NK-92 treated with Interleukin-12 subunit alpha and Interleukin-12 subunit beta, amount 100 ng/mL, for 24 hours (cell line): ENCODE data around the gene TPRG1.

Experiments
- DNase-seq: peaks from one replicate; lab custom pipeline; 2025; lab: John Stamatoyannopoulos, UW

Gene TPRG1

GRCh38 chr3:189171707-189172106 lies at the start of gene TPRG1:
Gene TPRG1, plus strand, starts transcription at chr3:189171971. Its CDS starts 35,414 bp downstream, at chr3:189207385.
- no peak for DNase-seq

- no peak for DNase-seq
Observed at GRCh38 chr3:189122110-189122509, 49.7 kb upstream of the TPRG1 start.

DNA sequence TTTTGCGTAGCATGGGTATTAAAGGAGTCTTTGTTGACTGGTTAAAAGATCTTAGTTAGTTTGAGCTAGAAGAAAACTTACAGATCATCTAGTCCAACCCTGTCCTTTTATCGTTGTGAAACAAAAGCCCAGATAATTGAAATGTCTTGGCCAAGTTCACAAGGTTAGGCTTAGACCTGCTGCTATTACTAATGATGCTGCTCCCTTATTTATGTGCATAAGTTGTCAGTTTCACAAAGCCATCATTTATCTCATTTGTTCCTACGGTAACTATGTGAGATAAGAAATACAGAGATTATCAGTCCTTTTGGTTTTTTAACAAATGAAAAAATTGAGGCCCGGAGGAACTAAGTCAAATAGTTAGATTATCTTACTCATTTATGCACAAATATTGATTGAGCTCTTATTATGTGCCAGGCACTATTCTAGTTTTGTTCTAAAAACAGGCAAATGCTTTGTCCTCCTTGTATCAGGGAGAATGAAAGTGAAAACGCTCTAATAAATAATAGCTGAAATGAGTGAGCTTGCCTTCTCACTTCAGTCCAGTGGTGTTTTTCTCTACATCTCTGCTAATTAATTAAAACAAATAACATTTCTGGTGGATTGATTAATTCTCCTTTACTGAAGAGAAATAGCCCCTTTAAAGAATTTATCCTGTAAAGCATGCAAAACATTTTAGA lies 49.1 kb upstream of the TPRG1 start:
- no peak for DNase-seq

- no peak for DNase-seq
Observed at GRCh38 chr3:189123595-189124387, 48.0 kb upstream of the TPRG1 start.

- peak; percentile 75 for DNase-seq
Observed at GRCh38 chr3:189132231-189132671, 39.5 kb upstream of the TPRG1 start.

DNA sequence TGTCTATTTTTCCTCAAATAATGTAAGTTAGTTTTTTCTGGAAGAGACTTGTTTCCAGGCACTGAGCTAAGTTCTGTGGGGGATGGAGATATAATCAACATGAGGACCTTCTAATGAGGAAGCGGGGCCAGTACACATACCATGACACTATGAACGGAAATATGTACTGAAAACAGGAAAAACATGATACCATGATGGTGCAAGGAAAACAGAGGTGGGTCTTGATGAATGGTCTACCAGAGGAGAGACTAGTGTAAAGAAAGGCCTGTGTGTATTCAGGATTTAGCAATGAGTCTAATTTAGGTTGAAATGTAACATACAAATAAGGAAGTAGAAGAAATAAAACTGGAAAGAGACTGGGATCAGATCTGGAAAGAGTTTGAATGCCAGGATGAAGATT lies 38.9 kb upstream of the TPRG1 start:
- no peak for DNase-seq

DNA sequence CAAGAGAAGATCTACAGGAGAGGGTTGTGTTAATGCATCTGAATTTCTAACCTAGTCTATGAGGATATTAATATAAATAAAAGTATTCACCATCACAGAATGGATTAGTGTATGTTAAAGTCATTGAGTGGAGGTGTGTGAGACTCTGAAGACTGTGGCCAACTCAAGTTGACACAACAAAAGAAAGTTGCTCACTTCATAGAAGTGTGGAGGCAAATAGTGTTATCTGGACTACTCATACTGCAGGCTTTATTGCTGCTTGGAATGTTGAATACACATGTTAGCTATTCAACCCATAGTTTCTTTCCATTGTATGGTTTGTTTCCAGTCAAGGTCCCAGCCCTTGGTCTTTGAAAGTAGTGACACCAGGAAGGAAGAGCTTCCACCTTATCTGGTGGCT lies 38.0 kb upstream of the TPRG1 start:
- no peak for DNase-seq

GRCh38 chr3:189137416-189137815 lies 34.4 kb upstream of the TPRG1 start:
- no peak for DNase-seq

GRCh38 chr3:189138901-189139610 lies 32.7 kb upstream of the TPRG1 start:
- DNase-seq, result no peak

DNA sequence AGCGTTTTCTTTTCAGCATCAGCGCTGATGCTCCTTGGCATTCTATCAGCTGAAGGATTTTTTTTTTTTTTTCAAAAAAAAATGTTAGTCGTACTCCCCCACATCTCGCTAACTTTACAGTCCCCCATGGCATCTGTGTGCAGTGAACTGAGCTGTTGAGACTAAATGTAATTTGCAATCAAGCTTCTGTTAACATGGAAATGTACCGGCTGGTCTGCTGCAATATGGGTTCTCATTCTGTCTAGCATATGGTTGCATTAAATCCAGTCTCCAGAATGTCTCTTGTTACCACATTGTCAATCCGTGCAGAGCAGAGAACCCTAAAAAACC lies 32.2 kb upstream of the TPRG1 start:
- DNase-seq, result no peak

- peak; percentile 59 for DNase-seq
Observed at GRCh38 chr3:189142527-189142926, 29.2 kb upstream of the TPRG1 start.

GRCh38 chr3:189143321-189143720 lies 28.4 kb upstream of the TPRG1 start:
- DNase-seq, result no peak

DNA sequence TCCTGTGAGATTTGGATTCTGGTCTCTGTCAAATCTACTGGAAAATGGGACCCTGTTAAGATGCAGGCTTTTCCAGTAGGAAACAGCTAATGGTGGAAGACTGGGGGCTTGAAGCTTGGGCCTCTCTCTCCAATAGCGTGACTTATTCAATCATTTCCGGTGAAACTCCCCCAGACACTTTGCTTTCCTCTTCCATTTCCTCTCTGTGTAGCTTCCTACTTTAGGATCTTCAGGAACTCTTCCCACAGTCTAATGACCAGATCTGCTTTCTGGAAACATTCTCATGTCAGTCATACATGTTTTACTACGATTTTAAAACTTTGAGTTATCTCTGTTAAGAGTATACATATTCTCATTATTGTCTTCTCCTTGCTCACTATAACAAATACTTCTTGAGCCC lies 28.0 kb upstream of the TPRG1 start:
- no peak for DNase-seq

DNA sequence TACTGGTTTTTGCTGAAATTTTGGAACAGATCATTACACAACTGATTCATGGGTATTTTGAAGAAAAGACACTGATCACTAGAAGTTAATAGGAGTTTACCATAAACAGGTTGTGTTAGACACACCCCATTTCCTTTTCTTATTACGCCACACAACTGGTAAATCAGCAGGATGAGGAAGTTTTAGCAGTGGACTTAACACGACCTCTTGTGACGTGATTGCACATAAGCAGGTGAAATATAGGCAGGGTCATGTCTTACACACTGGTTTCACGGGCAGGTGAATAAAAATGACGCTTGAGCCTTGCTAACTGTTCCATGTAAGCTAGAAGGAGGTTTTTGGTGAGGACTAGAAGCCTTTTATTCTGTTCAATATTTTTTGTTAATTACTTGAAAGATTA lies 27.1 kb upstream of the TPRG1 start:
- peak; percentile 39 for DNase-seq

DNA sequence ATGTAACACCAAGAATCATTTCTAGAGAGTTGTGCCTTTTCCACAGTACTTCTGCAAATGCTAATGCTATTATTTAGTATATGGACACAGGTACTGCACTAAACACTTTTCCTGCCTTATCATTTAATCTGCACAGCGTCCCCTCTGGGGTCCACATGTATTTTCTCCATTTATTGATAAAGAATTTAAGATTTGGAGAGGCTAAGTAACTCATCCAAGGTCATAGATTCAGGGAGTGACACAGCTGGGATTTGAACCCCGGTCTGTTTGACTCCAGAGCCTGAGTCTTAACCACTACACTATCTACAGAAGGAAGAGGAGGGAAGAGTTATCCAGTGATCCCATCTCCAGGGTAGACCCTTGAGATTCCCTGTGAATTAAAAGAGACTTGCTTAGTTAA lies 24.9 kb upstream of the TPRG1 start:
- no peak for DNase-seq

GRCh38 chr3:189148081-189148507 lies 23.7 kb upstream of the TPRG1 start:
- peak; percentile 34 for DNase-seq

DNA sequence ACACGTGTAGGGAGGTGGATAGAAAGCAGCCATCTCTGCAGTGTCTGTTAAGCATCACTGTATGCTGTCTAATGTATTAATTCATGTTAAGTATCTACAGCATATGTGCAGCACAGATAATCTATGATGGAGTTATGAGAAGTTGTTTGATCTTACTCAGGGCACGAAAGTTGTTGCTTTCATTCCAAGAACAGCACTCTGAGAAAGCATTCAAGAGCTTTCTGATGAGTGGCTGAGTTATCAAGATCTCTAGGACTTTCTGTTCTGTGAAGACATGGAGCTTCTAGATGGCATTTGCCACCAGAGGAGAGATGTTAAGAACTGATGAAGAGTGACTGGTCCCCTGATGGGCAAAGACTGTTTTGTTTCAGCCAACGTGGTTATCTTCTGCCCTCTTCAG lies 22.6 kb upstream of the TPRG1 start:
- DNase-seq, result no peak

- no peak for DNase-seq
Observed at GRCh38 chr3:189157232-189158007, 14.4 kb upstream of the TPRG1 start.

DNA sequence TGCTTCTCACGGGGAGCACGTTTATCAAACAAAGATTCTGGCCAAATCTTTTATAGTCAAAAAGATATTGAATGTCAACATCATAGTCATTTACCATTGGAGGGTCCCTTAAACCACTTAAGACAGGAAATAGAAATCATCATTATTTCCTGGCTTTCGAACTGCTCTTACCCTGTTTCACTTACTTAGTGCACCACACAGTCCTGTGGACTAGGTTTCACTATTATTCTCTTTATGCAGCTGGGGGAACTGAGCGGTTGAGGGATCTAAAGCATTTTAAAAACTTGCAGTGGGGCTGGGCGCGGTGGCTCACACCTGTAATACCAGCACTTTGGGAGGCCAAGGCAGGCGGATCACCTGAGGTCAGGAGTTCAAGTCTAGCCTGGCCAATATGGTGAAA lies 13.7 kb upstream of the TPRG1 start:
- DNase-seq, result no peak

- no peak for DNase-seq
Observed at GRCh38 chr3:189160519-189161309, 11.1 kb upstream of the TPRG1 start.

DNA sequence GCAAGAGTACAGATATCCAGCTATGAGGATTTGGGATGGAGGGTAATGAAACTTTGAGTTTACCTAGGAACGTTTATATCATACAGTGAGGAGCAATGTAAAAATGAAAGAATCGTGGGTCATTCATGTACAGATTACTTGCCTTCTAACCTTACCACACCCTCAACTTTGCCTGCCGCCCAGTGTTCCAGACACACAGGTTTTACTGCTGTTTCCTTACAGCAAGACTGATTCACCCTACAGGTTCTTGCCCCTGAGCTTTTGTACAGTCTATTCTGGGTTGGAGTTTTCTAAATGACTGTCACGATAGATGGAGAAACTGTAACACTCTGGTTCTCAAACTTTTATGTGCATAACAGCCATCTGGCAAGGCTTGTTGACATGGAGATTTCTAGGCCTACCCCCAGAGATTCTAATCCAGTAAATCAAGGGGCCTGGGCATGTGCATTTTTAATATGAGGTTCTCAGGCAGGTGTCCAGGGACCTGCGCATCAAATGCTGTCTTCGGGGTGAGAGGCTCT lies 6.6 kb upstream of the TPRG1 start:
- DNase-seq, result no peak
